ENCODE results near the gene PTPRT. TPM values are rescaled to one million over a fixed set of nuclear protein-coding genes. Genes with fewer than 3 reads are reported as not detected.

The PTPRT gene
- total RNA-seq, 4 donors from 2014 or later: 0.57 to 2.0 (median 0.83) TPM

GRCh38 chr20:42576167-42576566, 613.5 kb downstream of the PTPRT start:
- TF ChIP-seq CTCF (IDR thresholded peaks at IDR 0.05; ENCODE audit: low read depth): no peak

GRCh38 chr20:42572320-42573016, 617.2 kb downstream of the PTPRT start:
- TF ChIP-seq CTCF (IDR thresholded peaks at IDR 0.05; ENCODE audit: low read depth): no peak

DNA sequence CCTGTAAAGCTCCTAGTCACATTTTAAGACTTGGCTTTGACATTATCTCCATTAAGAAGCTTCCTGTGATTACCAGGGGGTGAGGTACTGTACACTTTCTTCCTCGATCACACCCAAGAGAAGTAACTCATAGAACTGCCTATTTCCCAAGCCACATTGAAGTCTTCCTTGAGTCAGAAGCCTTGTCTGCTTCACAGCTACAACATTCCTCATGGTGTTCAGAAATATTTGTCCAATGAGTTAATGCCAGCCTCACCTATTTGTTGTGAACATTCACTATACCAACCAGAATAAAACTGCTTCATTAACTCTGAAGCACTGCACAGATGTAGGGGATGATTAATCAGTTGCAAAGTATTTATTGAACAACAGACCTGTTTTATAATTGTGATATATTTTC, 622.3 kb downstream of the PTPRT start:
- TF ChIP-seq CTCF (IDR thresholded peaks at IDR 0.05; ENCODE audit: low read depth): no peak

DNA sequence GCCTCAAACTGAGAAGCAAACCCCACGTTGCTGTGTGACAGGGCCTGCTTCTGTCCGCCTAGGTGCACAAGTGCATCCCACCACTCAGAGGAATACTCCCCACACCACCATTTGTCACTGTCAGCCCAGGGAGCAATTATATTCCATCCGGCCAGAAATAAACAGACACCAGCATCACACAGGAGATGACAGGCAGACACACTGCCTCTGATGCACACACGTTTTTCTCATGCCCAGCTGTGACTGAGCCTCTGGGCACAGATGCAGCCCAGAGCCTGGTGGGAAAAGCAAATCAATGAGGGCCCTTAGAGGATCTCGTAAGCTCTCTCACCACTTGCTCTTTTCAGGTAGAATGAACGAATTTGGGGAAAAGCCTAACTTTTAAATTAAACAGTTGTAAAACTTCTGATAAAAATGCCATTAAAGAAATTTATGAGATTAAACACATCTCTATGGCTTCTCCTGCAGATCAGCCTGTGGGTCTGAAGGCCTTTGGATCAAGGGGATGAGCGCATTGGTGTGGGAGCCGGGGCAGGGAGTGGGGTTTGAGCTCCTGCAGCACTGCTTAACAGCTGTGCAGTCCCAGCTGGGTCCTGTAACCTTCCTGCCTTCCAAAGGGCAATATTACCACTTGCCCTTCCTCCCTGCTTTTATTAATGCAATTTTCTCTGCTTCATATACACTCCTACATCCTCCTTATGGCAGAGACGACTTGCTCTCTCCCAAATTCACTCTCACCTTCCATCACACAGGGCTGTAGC, 624.3 kb downstream of the PTPRT start:
- TF ChIP-seq CTCF (IDR thresholded peaks at IDR 0.05; ENCODE audit: low read depth): no peak

- no peak for TF ChIP-seq CTCF (IDR thresholded peaks at IDR 0.05; ENCODE audit: low read depth)
Measured at GRCh38 chr20:42559665-42560064, 630.0 kb downstream of the PTPRT start.

- TF ChIP-seq CTCF (IDR thresholded peaks at IDR 0.05; ENCODE audit: low read depth): no peak
Measured at GRCh38 chr20:42556575-42556974, 633.1 kb downstream of the PTPRT start.

DNA sequence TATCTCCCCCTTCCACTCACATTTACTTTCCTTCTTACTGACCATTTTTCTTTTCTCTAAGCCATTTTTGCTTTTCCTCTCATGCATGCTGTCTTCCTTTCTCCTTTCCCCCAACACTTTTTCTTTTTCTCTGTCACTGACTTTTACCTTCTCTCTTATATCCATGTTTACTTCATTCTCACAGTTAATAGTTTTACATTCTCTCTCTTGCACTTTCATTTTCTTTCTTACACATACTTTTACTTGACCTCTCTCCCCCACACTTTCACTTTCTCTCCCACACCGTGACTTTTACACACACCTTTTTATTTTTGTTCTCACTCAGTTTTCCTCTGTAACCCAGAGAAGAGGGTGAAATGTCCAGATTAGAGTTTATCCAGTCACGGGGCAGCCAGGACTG, 636.3 kb downstream of the PTPRT start:
- TF ChIP-seq CTCF (IDR thresholded peaks at IDR 0.05; ENCODE audit: low read depth): no peak
